AG20443 (cell line): ENCODE data around the gene EVPL.
"Not testable (repeated sequence)": the region's sequence is repeated elsewhere in the genome, so short reads cannot be mapped to it uniquely, and the experiment has no call there.

ENCODE experiments used
- DNase-seq: peaks from one replicate; pipeline ENCODE4 v3.0.0; 2012; ENCODE audit warnings: low spot score, mixed read lengths

The EVPL gene

GRCh38 chr17:76048025-76048605, 21.0 kb upstream of the EVPL start:
- no peak for DNase-seq

- DNase-seq = no peak
Observed at GRCh38 chr17:76046064-76046463, 19.0 kb upstream of the EVPL start.

GRCh38 chr17:76044475-76045007, 17.4 kb upstream of the EVPL start:
- DNase-seq = not testable (repeated sequence)

- not testable (repeated sequence) for DNase-seq
Observed at GRCh38 chr17:76042868-76043267, 15.8 kb upstream of the EVPL start.

- no peak for DNase-seq
Observed at GRCh38 chr17:76040376-76040775, 13.3 kb upstream of the EVPL start.

- no peak for DNase-seq
Observed at GRCh38 chr17:76039121-76039520, 12.0 kb upstream of the EVPL start.

- DNase-seq = no peak
Observed at GRCh38 chr17:76038050-76038449, 10.9 kb upstream of the EVPL start.

GRCh38 chr17:76036497-76037261, 9.6 kb upstream of the EVPL start:
- no peak for DNase-seq

GRCh38 chr17:76034428-76035350, 7.6 kb upstream of the EVPL start:
- no peak for DNase-seq

GRCh38 chr17:76033139-76033538, 6.0 kb upstream of the EVPL start:
- DNase-seq = no peak

GRCh38 chr17:76032780-76033108, 5.6 kb upstream of the EVPL start:
- no peak for DNase-seq

GRCh38 chr17:76032073-76032779, 5.1 kb upstream of the EVPL start:
- DNase-seq = no peak

- no peak for DNase-seq
Observed at GRCh38 chr17:76026714-76027158, 370 bp downstream of the EVPL start.

GRCh38 chr17:76025294-76025693, 1.8 kb downstream of the EVPL start:
- DNase-seq = no peak

- DNase-seq = no peak
Observed at GRCh38 chr17:76024353-76024752, 2.8 kb downstream of the EVPL start.

- no peak for DNase-seq
Observed at GRCh38 chr17:76023900-76024237, 3.2 kb downstream of the EVPL start.

- DNase-seq = no peak
Observed at GRCh38 chr17:76022973-76023899, 3.9 kb downstream of the EVPL start.

GRCh38 chr17:76022285-76022684, 4.8 kb downstream of the EVPL start:
- DNase-seq = no peak

GRCh38 chr17:76019833-76020467, 7.2 kb downstream of the EVPL start:
- no peak for DNase-seq

- no peak for DNase-seq
Observed at GRCh38 chr17:76018801-76019200, 8.3 kb downstream of the EVPL start.

- no peak for DNase-seq
Observed at GRCh38 chr17:76018340-76018680, 8.8 kb downstream of the EVPL start.
